Endothelial cell of umbilical vein (primary cell): Measurements from ENCODE around the gene IKZF3. TPM values are rescaled to one million over a fixed set of nuclear protein-coding genes. Genes with fewer than 3 reads are reported as not detected.

Experiments
- BruUV-seq: library from RNA; stranded (reverse); fragments of 400-500 nt; replicated peaks from 2 replicates; lab custom pipeline; 2021; lab: Mats Ljungman, UMichigan
- CTCF ChIA-PET: fragments of 300-600, 350-600 bp; sonication (Branson Sonifier 250); formaldehyde crosslinking; loops from one replicate; lab custom pipeline; 2021; ENCODE audit warnings: antibody characterized with exemption, inconsistent platforms; lab: Charles Lee
- POLR2A ChIA-PET: fragments of 300-600, 350-600 bp; sonication (Branson Sonifier 250); formaldehyde crosslinking; loops from one replicate; lab custom pipeline; 2021; ENCODE audit warnings: antibody characterized with exemption, inconsistent platforms; lab: Charles Lee
- DNase-seq: peaks from one replicate; pipeline ENCODE4 v3.0.0-alpha.2; 2011; ENCODE audit warnings: low read depth, low spot score
- FAIRE-seq: peaks from 2 replicates; lab custom pipeline; 2011; peaks lifted over from hg19 to GRCh38; lab: Jason Lieb, UNC
- H2AFZ ChIP-seq: 2 replicates; pipeline ENCODE4 v1.6.0; 2012; ENCODE audit warnings: low read depth, low read length, control low read depth, inconsistent platforms
- H3K27ac ChIP-seq: 2 replicates; pipeline ENCODE4 v1.5.1; 2011; ENCODE audit warnings: low read depth, mild to moderate bottlenecking, control low read depth, low read length, moderate library complexity; ENCODE audit not compliant: insufficient read depth
- H3K27me3 ChIP-seq, 2 experiments: 2 replicates each; pipeline versions ENCODE4 v1.6.0 to v1.6.1; 2011; ENCODE audit warnings: low read length in 2 of 2, mixed read lengths in 1 of 2; ENCODE audit not compliant: control insufficient read depth in 2 of 2, insufficient read depth in 2 of 2
- H3K36me3 ChIP-seq, 2 experiments: 2 replicates in 1 of 2; 3 replicates in 1 of 2; pipeline ENCODE4 v1.5.1; 2011; ENCODE audit warnings: low read length in 2 of 2, mild to moderate bottlenecking in 1 of 2, moderate library complexity in 1 of 2; ENCODE audit not compliant: control insufficient read depth in 2 of 2, insufficient read depth in 2 of 2; ENCODE audit errors: extremely low read depth in 1 of 2
- H3K4me1 ChIP-seq: 3 replicates; pipeline ENCODE4 v1.5.1; 2011; ENCODE audit warnings: mild to moderate bottlenecking, low read length; ENCODE audit not compliant: control insufficient read depth, insufficient read depth; ENCODE audit errors: extremely low read depth
- H3K4me2 ChIP-seq: 2 replicates; pipeline ENCODE4 v1.6.1; 2011; ENCODE audit warnings: low read length, control low read depth, mixed read lengths; ENCODE audit not compliant: insufficient read depth
- H3K4me3 ChIP-seq, 3 experiments: fragments of 200-600 bp in 1 of 3; sonication (generic), shearing (Covaris generic) in 1 of 3; replicated peaks in 1 of 3; 2 replicates each; pipeline ENCODE4 v1.5.1; 2011 to 2016; ENCODE audit warnings: control low read depth in 3 of 3, low read length in 3 of 3, mild to moderate bottlenecking in 2 of 3, inconsistent platforms in 1 of 3, low read depth in 1 of 3, moderate library complexity in 1 of 3; ENCODE audit not compliant: insufficient read depth in 1 of 3
- H3K79me2 ChIP-seq: 2 replicates; pipeline ENCODE4 v1.6.0; 2012; ENCODE audit warnings: low read length, inconsistent platforms; ENCODE audit not compliant: control insufficient read depth, insufficient read depth
- H3K9ac ChIP-seq: replicated peaks from 2 replicates; pipeline ENCODE3; 2011; ENCODE audit warnings: low read length, control low read depth; ENCODE audit not compliant: insufficient read depth; ENCODE audit errors: extremely low read depth
- H3K9me1 ChIP-seq: replicated peaks from 3 replicates; pipeline ENCODE4 v1.6.0; 2011; ENCODE audit warnings: mild to moderate bottlenecking, low read length; ENCODE audit not compliant: control insufficient read depth, insufficient read depth; ENCODE audit errors: extremely low read depth
- H3K9me3 ChIP-seq: replicated peaks from 2 replicates; pipeline ENCODE4 v1.5.1; 2012; ENCODE audit warnings: low read length, inconsistent platforms; ENCODE audit not compliant: control insufficient read depth, insufficient read depth
- H4K20me1 ChIP-seq: replicated peaks from 2 replicates; pipeline ENCODE3; 2011; ENCODE audit warnings: mild to moderate bottlenecking, low read length; ENCODE audit not compliant: control insufficient read depth, insufficient read depth; ENCODE audit errors: extremely low read depth
- EZH2 ChIP-seq: IDR thresholded peaks from 2 replicates; pipeline ENCODE4 v1.6.1; 2012; ENCODE audit warnings: borderline replicate concordance, low read depth, mild to moderate bottlenecking, moderate library complexity, low read length, inconsistent platforms; ENCODE audit not compliant: severe bottlenecking
- FOS ChIP-seq: IDR thresholded peaks from 2 replicates; pipeline ENCODE4 v1.6.1; 2011; ENCODE audit warnings: mild to moderate bottlenecking, low read length, moderate library complexity, borderline replicate concordance; ENCODE audit not compliant: insufficient read depth
- GATA2 ChIP-seq: IDR thresholded peaks from 2 replicates; pipeline ENCODE4 v1.7.0; 2011; ENCODE audit warnings: low read depth, mild to moderate bottlenecking, moderate library complexity, mixed read lengths, low read length; ENCODE audit not compliant: insufficient read length, insufficient read depth
- JUN ChIP-seq: IDR thresholded peaks from 2 replicates; pipeline ENCODE4 v1.6.1; 2011; ENCODE audit warnings: borderline replicate concordance, low read depth; ENCODE audit not compliant: insufficient read length, insufficient read depth
- MAX ChIP-seq: IDR thresholded peaks from 2 replicates; pipeline ENCODE4 v1.6.1; 2011; ENCODE audit not compliant: insufficient read depth, insufficient read length
- MYC ChIP-seq: IDR thresholded peaks from one replicate; pipeline ENCODE4 v1.6.1; 2011; ENCODE audit warnings: mild to moderate bottlenecking, low read depth, low read length
- POLR2A ChIP-seq: IDR thresholded peaks from 2 replicates; pipeline ENCODE4 v1.6.1; 2012; ENCODE audit warnings: low read depth, mild to moderate bottlenecking, control low read depth, low read length
- POLR2AphosphoS5 ChIP-seq: IDR thresholded peaks from 2 replicates; pipeline ENCODE4 v1.6.1; 2012; ENCODE audit warnings: low read depth, mild to moderate bottlenecking, control low read depth, low read length, moderate library complexity; ENCODE audit not compliant: insufficient read depth
- dilution Hi-C: fragments of 300-500 bp; cut with MboI; formaldehyde crosslinking; loops from one replicate; pipeline ENCODE4 v1.15.0; 2019; ENCODE audit warnings: low sequenced_read_pairs; ENCODE audit not compliant: extremely low pct_ligation_motif_present
- intact Hi-C: fragments of 100-400 bp; cut with micrococcal nuclease; formaldehyde crosslinking; loops from one replicate; pipeline ENCODE4 v1.10.0; 2022
- polyA plus RNA-seq, 4 experiments: library from polyadenylated mRNA; depleted of rRNA in 3 of 4; stranded (reverse) in 3 of 4; unstranded in 1 of 4; fragments of >200 nt; gene quantifications; 2 replicates each; pipeline versions ENCODE4 v1.2.1 to v1.2.3, GENCODE V29; 2011 to 2012; ENCODE audit warnings: missing spikeins in 1 of 4
- total RNA-seq: library from RNA; stranded (reverse); gene quantifications from 2 replicates; pipeline ENCODE4 v1.2.3, GENCODE V29; 2021
- TF ChIP-seq, protein P1 (sequence below), 2 donors: IDR thresholded peaks; 1 replicate in 1 of 2; 2 replicates in 1 of 2; pipeline ENCODE4 v1.5.1; 2011; ENCODE audit warnings: low read length in 2 of 2, mild to moderate bottlenecking in 2 of 2, moderate library complexity in 2 of 2, control low read depth in 1 of 2, inconsistent platforms in 1 of 2, low read depth in 1 of 2; ENCODE audit not compliant: insufficient read depth in 1 of 2; ENCODE audit errors: extremely low read depth in 1 of 2

IKZF3 gene
- total and polyA plus RNA-seq, 2 donors (not counting 3 experiments of a cell fraction or from before 2014, with no cell fraction given), result not detected

DNA sequence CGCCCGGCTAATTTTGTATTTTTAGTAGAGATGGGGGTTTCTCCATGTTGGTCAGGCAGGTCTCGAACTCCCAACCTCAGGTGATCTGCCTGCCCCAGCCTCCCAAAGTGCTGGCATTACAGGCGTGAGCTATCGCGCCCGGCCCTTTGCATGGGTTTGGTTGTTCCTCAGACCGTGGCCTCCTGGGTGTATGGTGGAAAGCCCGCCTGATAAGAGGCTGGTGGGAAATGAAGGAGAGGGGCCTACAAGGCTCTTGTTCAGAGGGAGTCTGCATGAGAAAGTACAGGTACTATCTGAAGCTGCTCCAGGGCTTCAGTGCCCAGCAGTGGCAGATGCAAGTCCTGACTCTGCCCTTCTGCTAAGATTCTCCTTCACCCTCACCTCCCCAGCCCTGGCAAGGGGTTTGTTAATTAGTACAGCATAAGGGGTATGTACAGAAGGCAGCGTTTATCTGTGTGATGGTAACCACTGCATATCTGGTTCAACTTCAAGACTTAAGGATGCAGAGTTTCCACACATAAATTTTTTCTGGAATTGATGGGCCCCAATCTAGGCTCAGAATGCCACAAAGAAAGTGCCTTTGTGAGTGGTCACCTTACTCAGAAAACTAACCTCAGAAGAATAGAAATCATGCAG, 102.1 kb downstream of the IKZF3 start:
- TF ChIP-seq POLR2A (no peak), JUN (no peak), POLR2AphosphoS5 (no peak), FOS (no peak), EZH2 (no peak), MAX (no peak), GATA2 (no peak)
- H3K4me3 ChIP-seq, result no peak overlapping the region
- dilution Hi-C loops (no loop called here), intact Hi-C loops (no loop called here)
- no peaks in the 10 kb centered on the region for H3K9me3 ChIP-seq
- H3K27me3 ChIP-seq, result peaks cover 28 to 30% of the 10 kb centered on the region in 2 experiments
- H3K36me3 ChIP-seq, result no peaks in the 10 kb centered on the region
- FAIRE-seq (no peak), DNase-seq (no peak)
- H3K9ac ChIP-seq, result no peak overlapping the region
- H3K4me1 ChIP-seq, result no peaks in the 10 kb centered on the region
- no peaks in the 10 kb centered on the region for H3K9me1 ChIP-seq
- no peak overlapping the region for H2AFZ ChIP-seq
- no peaks in the 10 kb centered on the region for H3K79me2 ChIP-seq
- ChIA-PET CTCF (interaction anchor here (1.1 kb wide), 1 partner anchor 32 kb away, joined by 4 read pairs; the partner anchor contains the start of gene MIEN1), POLR2A (no interaction called here)
- no peak overlapping the region for H3K27ac ChIP-seq
- BruUV-seq, result no TSS peak
- no peak overlapping the region for H3K4me2 ChIP-seq
- H4K20me1 ChIP-seq, result no peaks in the 10 kb centered on the region

GRCh38 chr17:39759204-39759603, 104.9 kb downstream of the IKZF3 start:
- no peaks in the 10 kb centered on the region for H3K9me1 ChIP-seq
- H3K36me3 ChIP-seq, result no peaks in the 10 kb centered on the region
- intact Hi-C loops, result no loop called here
- dilution Hi-C loops, result no loop called here
- no peak for DNase-seq
- no peak overlapping the region for H3K27ac ChIP-seq
- no peak for TF ChIP-seq GATA2
- TF ChIP-seq, protein P1, sequence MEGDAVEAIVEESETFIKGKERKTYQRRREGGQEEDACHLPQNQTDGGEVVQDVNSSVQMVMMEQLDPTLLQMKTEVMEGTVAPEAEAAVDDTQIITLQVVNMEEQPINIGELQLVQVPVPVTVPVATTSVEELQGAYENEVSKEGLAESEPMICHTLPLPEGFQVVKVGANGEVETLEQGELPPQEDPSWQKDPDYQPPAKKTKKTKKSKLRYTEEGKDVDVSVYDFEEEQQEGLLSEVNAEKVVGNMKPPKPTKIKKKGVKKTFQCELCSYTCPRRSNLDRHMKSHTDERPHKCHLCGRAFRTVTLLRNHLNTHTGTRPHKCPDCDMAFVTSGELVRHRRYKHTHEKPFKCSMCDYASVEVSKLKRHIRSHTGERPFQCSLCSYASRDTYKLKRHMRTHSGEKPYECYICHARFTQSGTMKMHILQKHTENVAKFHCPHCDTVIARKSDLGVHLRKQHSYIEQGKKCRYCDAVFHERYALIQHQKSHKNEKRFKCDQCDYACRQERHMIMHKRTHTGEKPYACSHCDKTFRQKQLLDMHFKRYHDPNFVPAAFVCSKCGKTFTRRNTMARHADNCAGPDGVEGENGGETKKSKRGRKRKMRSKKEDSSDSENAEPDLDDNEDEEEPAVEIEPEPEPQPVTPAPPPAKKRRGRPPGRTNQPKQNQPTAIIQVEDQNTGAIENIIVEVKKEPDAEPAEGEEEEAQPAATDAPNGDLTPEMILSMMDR (IDR thresholded peaks at IDR 0.05; ENCODE audit: extremely low read depth in 1 of 2, insufficient read depth in 1 of 2, low read depth in 1 of 2, low read length in 2 of 2), result no peak
- TF ChIP-seq MYC, result no peak
- no peak for TF ChIP-seq POLR2A
- TF ChIP-seq MAX, result no peak
- TF ChIP-seq POLR2AphosphoS5, result no peak
- no peak for TF ChIP-seq FOS
- no peak for TF ChIP-seq JUN
- TF ChIP-seq EZH2, result no peak
- ChIA-PET POLR2A (no interaction called here), CTCF (interaction anchor here (1.1 to 1.5 kb wide), 3 partner anchors 18 to 138 kb away, joined by 4 to 5 read pairs (median 5); no protein-coding TSS in a partner anchor)
- H3K27me3 ChIP-seq, result peaks cover 17 to 26% of the 10 kb centered on the region in 2 experiments
- no peak overlapping the region for H3K9ac ChIP-seq
- no peak overlapping the region for H3K4me3 ChIP-seq
- no peak for FAIRE-seq
- H3K4me1 ChIP-seq, result no peaks in the 10 kb centered on the region
- no peak overlapping the region for H3K4me2 ChIP-seq
- no peaks in the 10 kb centered on the region for H3K79me2 ChIP-seq
- no peak overlapping the region for H2AFZ ChIP-seq
- no peaks in the 10 kb centered on the region for H3K9me3 ChIP-seq
- no peaks in the 10 kb centered on the region for H4K20me1 ChIP-seq
- BruUV-seq, result no TSS peak
